ENCODE data around the gene CHD8.

DNA sequence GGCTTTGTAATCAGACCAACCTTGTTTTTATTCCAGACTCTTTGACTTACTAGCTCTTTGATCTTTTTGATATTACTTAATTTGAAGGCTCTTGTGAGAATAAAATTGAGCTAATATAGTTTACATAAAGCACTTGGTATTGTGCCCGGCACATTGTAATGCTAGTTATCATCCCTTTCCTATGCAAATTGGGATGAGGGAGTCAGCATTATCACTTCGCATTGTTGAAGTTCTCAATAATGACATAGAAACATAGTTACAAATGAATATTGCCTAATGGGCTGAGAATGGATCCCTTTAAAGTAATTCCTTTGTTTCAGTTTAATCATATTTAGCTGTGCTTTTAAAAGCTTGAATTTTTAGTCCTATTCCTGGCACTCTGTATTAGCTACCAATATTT, 108.7 kb downstream of the CHD8 start:
- TF ChIP-seq, protein P1, sequence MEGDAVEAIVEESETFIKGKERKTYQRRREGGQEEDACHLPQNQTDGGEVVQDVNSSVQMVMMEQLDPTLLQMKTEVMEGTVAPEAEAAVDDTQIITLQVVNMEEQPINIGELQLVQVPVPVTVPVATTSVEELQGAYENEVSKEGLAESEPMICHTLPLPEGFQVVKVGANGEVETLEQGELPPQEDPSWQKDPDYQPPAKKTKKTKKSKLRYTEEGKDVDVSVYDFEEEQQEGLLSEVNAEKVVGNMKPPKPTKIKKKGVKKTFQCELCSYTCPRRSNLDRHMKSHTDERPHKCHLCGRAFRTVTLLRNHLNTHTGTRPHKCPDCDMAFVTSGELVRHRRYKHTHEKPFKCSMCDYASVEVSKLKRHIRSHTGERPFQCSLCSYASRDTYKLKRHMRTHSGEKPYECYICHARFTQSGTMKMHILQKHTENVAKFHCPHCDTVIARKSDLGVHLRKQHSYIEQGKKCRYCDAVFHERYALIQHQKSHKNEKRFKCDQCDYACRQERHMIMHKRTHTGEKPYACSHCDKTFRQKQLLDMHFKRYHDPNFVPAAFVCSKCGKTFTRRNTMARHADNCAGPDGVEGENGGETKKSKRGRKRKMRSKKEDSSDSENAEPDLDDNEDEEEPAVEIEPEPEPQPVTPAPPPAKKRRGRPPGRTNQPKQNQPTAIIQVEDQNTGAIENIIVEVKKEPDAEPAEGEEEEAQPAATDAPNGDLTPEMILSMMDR (IDR thresholded peaks at IDR 0.05; ENCODE audit: low read length), result no peak
- TF ChIP-seq EZH2 (optimal IDR thresholded peaks at IDR 0.05; ENCODE audit: low read depth, low read length), result no peak

Data from MM.1S (cell line).